PC-9 (cell line): ENCODE data around the gene PDIA5. TPM values are rescaled to one million over a fixed set of nuclear protein-coding genes. Genes with fewer than 3 reads are reported as not detected.

Experiments
- BruUV-seq: library from RNA; stranded (reverse); fragments of 400-500 nt; replicated peaks from 2 replicates; lab custom pipeline; 2021; lab: Mats Ljungman, UMichigan
- CTCF ChIA-PET: fragments of 300-600 bp; sonication (Branson Sonifier 250); formaldehyde crosslinking; loops from one replicate; lab custom pipeline; 2022; ENCODE audit warnings: antibody characterized with exemption; lab: Charles Lee
- POLR2A ChIA-PET: fragments of 300-600 bp; sonication (Branson Sonifier 250); formaldehyde crosslinking; loops from one replicate; lab custom pipeline; 2022; ENCODE audit warnings: antibody characterized with exemption; ENCODE audit not compliant: unreplicated experiment; lab: Charles Lee
- DNase-seq, 2 experiments: peaks; one replicate each; pipeline versions ENCODE4 v3.0.0 to v3.0.0-alpha.2; 2015 to 2022; ENCODE audit warnings: mixed read lengths in 1 of 2
- H2AFZ ChIP-seq: fragments of 200-600 bp; sonication (generic); 2 replicates; pipeline ENCODE4 v1.8.1; 2017; ENCODE audit warnings: antibody characterized with exemption
- H3F3A ChIP-seq: fragments of 200-600 bp; sonication (generic); 2 replicates; pipeline ENCODE4 v1.8.1; 2017; ENCODE audit warnings: antibody characterized with exemption, mild to moderate bottlenecking, low read depth; ENCODE audit not compliant: insufficient read depth
- H3K27ac ChIP-seq: fragments of 200-600 bp; sonication (generic); 2 replicates; pipeline ENCODE4 v1.6.1; 2016; ENCODE audit warnings: mixed run types
- H3K27me3 ChIP-seq: fragments of 200-600 bp; sonication (generic); 2 replicates; pipeline ENCODE4 v1.6.1; 2016; ENCODE audit warnings: low read depth, mixed run types; ENCODE audit not compliant: insufficient read depth
- H3K36me3 ChIP-seq: fragments of 200-600 bp; sonication (generic); 2 replicates; pipeline ENCODE4 v1.6.1; 2016; ENCODE audit warnings: low read depth, mixed run types
- H3K4me1 ChIP-seq: fragments of 200-600 bp; sonication (generic); replicated peaks from 2 replicates; pipeline ENCODE4 v1.6.1; 2016; ENCODE audit warnings: mixed run types; ENCODE audit not compliant: insufficient read depth
- H3K4me2 ChIP-seq: fragments of 200-600 bp; sonication (generic); 2 replicates; pipeline ENCODE4 v1.6.1; 2017; ENCODE audit warnings: mixed run types
- H3K4me3 ChIP-seq: fragments of 200-600 bp; sonication (generic); 2 replicates; pipeline ENCODE4 v1.6.1; 2016; ENCODE audit warnings: mixed run types
- H3K79me2 ChIP-seq: fragments of 200-600 bp; sonication (generic); 2 replicates; pipeline ENCODE4 v1.6.1; 2017; ENCODE audit warnings: low read depth, mixed run types
- H3K9me2 ChIP-seq: fragments of 200-600 bp; sonication (generic); 2 replicates; pipeline ENCODE4 v1.8.1; 2017; ENCODE audit warnings: mild to moderate bottlenecking; ENCODE audit not compliant: insufficient read depth
- H3K9me3 ChIP-seq: fragments of 200-600 bp; sonication (generic); 2 replicates; pipeline ENCODE4 v1.8.1; 2016; ENCODE audit warnings: low read depth; ENCODE audit not compliant: insufficient read depth
- H4K20me1 ChIP-seq: fragments of 200-600 bp; sonication (generic); 2 replicates; pipeline ENCODE4 v1.8.1; 2017; ENCODE audit not compliant: insufficient read depth
- CTCF ChIP-seq: fragments of 200-600 bp; sonication (generic); conservative IDR thresholded peaks from 2 replicates; pipeline ENCODE4 v1.6.1; 2017; ENCODE audit warnings: mixed run types, antibody characterized with exemption, mild to moderate bottlenecking, moderate library complexity
- EZH2 ChIP-seq: fragments of 200-600 bp; sonication (generic); IDR thresholded peaks from 2 replicates; pipeline ENCODE4 v1.8.0; 2017; ENCODE audit warnings: antibody characterized with exemption, low read depth
- intact Hi-C: fragments of 100-400 bp; cut with micrococcal nuclease; formaldehyde crosslinking; loops from one replicate; pipeline ENCODE4 v1.10.0; 2022; ENCODE audit not compliant: unreplicated experiment
- total RNA-seq: library from RNA; stranded (reverse); gene quantifications from 2 replicates; pipeline ENCODE4 v1.2.3, GENCODE V29; 2021

PDIA5 gene
- total RNA-seq, 1 experiment from 2014 or later: 31.7 TPM

GRCh38 chr3:123042413-123042812 is 24.4 kb upstream of the PDIA5 start:
- POLR2A ChIA-PET: no interaction called here
- H4K20me1 ChIP-seq: no peaks in the 10 kb centered on the region
- H3K36me3 ChIP-seq: no peaks in the 10 kb centered on the region
- no peak overlapping the region for H3K27ac ChIP-seq
- BruUV-seq: no TSS peak
- CTCF ChIA-PET: no interaction called here
- no peak overlapping the region for H3K4me3 ChIP-seq
- intact Hi-C loops: no loop called here
- H3K4me1 ChIP-seq: no peaks in the 10 kb centered on the region
- no peaks in the 10 kb centered on the region for H3F3A ChIP-seq
- H3K9me3 ChIP-seq: no peaks in the 10 kb centered on the region; the same call in 1 of the 2 replicates
- H3K9me2 ChIP-seq: no peaks in the 10 kb centered on the region
- no peak for DNase-seq
- H3K4me2 ChIP-seq: no peak overlapping the region
- no peaks in the 10 kb centered on the region for H3K79me2 ChIP-seq
- no peak for TF ChIP-seq EZH2
- TF ChIP-seq CTCF: no peak
- H2AFZ ChIP-seq: no peak overlapping the region
- H3K27me3 ChIP-seq: no peaks in the 10 kb centered on the region; the same call in 1 of the 2 replicates

GRCh38 chr3:123044981-123045763 is 21.7 kb upstream of the PDIA5 start:
- Histone ChIP-seq H3K9me3 (no peaks in the 10 kb centered on the region; the same call in 1 of the 2 replicates), H3K4me3 (no peak overlapping the region), H3K79me2 (no peaks in the 10 kb centered on the region), H3K27me3 (no peaks in the 10 kb centered on the region; the same call in 1 of the 2 replicates), H3K27ac (no peak overlapping the region), H4K20me1 (no peaks in the 10 kb centered on the region), H3K9me2 (no peaks in the 10 kb centered on the region), H3K4me1 (no peaks in the 10 kb centered on the region), H3K4me2 (no peak overlapping the region), H2AFZ (no peak overlapping the region), H3F3A (no peaks in the 10 kb centered on the region), H3K36me3 (no peaks in the 10 kb centered on the region)
- no peak for DNase-seq
- CTCF ChIA-PET: interaction anchor here (0.6 kb wide), 1 partner anchor 213 kb away, joined by 4 read pairs; no protein-coding TSS in a partner anchor
- POLR2A ChIA-PET: no interaction called here
- intact Hi-C loops: no loop called here
- no TSS peak for BruUV-seq
- TF ChIP-seq CTCF: no peak
- TF ChIP-seq EZH2: no peak

- Histone ChIP-seq H3K27ac (no peak overlapping the region), H3F3A (no peaks in the 10 kb centered on the region), H3K4me2 (no peak overlapping the region), H3K36me3 (no peaks in the 10 kb centered on the region), H3K9me2 (no peaks in the 10 kb centered on the region), H2AFZ (no peak overlapping the region), H4K20me1 (no peaks in the 10 kb centered on the region), H3K4me3 (no peak overlapping the region), H3K79me2 (no peaks in the 10 kb centered on the region), H3K27me3 (no peaks in the 10 kb centered on the region; the same call in 1 of the 2 replicates), H3K4me1 (no peaks in the 10 kb centered on the region), H3K9me3 (no peaks in the 10 kb centered on the region; the same call in 1 of the 2 replicates)
- DNase-seq: no peak
- no peak for TF ChIP-seq CTCF
- no peak for TF ChIP-seq EZH2
- ChIA-PET CTCF (no interaction called here), POLR2A (no interaction called here)
- no TSS peak for BruUV-seq
- intact Hi-C loops: no loop called here
Measured at GRCh38 chr3:123046262-123047061, 20.4 kb upstream of the PDIA5 start.
